Activated CD4-positive, CD25-positive, alpha-beta regulatory T cell treated with anti-CD3 and anti-CD28 coated beads, Interleukin-2, amount 50 U/mL, for 72 hours (primary cell): ENCODE results near the gene RBM10.

Experiments
- DNase-seq: peaks from one replicate; pipeline ENCODE4 v3.0.0; 2021

RBM10 gene

DNA sequence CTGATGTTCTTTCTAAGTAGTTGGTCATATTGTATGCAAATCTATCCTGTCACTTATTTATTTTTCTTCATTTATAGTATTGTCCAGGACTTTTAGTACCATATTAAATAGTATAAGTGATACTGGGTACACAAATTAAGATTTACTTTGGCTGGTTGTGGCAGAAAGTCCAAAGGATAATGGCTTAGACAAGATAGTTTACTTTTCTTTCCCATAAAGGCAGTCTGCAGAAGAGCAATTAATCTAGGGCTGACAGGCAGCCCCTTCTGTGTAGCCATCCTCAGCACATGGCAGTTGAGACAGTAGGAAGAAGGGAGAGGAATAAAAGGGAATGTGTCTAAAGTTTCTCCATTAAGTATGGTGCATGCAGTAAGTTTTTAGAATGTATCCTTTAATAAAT, 6.4 kb downstream of the RBM10 start:
- DNase-seq = no peak

DNA sequence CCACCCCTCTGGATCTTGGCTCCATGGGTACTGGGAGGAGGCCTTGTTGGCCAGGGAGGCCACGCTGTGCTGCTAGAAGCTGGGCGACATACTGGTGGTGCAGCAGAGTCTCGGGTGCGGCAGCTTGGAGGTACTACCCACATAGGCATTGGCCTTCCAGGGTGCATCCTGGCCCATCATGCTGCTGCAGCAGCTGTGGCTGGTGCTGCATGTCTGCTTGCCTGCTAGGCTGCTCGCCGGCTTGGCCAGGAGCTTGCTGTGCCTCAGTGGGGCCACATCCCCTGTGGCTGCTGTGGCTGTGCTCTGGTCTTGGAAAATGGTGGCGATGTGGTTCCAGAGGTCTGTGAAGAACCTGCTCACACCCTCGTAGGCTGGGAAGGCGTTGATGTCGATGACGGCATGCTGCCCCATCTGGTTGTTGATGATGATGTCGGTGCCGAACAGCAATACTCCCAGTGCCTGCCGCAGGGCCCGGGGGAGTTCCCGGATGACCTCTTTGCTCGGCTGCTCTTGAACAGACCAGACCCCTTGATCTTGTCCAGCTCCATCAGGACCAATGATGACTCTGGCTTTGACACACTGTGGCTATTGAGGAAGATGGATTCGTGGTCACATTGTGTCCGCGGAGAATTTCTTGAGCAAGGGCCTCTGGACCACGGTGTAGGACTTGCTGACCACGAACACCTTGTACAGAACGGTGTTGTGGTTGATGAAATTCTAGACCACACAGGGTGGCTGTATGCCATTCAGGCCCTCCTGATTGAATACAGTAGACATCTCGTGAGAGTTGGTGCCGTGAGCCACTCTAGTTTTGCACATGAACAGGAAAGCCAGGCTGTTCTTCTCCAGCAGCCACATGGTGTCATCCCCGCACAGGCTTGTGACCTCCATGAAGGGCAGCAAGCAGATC, 11.8 kb downstream of the RBM10 start:
- DNase-seq = no peak

DNA sequence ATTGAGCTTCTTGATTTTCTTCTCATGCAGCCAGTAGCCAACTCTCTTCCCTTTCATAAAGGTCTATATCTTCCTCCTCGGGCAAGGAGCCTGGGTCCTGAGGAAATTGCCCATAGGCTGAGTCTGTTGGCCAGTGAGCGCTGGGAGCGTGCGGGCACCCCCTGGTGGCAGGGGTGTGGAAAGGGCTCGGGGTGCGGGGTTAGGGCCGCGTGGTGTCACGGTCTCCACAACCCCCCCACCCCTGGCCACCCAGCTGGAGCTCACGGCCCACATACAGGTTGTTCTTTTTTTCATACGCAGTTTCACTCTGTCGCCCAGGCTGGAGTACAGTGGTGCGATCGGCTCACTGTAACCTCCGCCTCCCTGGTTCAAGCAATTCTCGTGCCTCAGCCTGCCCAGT, 13.1 kb downstream of the RBM10 start:
- DNase-seq = no peak

DNA sequence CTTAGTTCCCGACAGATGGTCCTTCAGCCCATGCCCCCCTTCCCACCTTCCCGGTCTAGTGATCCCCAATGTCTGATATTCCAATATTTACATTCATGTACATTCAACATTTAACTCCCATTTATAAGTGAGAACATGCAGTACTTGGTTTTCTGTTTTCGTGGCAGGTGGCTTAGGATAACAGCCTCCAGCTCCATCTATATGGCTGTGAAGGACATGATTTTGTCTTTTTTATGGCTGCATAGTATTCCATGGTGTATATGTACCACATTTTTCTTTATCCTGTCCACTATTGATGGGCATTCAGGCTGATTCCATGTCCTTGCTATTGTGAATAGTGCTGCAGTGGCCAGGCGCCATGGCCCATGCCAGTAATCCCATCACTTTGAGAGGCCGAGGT, 13.8 kb downstream of the RBM10 start:
- no peak for DNase-seq

DNA sequence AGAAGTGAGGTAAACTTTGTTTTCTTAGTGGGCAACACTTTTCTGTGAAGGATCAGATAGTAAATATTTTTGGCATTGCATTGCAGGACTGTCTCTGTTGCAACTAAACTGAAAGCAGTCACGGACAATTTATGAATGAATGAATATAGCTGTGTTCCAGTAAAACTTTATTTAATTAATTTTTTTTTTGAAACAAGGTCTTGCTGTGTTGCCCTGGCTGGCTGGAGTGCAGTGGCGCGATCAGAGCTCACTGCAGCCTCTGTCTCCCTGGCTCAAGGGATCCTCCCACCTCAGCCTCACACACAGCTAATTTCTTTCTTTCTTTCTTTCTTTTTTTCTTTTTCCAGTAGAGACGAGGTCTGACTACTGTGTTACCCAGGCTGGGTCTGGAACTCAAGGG, 15.8 kb downstream of the RBM10 start:
- no peak for DNase-seq

DNA sequence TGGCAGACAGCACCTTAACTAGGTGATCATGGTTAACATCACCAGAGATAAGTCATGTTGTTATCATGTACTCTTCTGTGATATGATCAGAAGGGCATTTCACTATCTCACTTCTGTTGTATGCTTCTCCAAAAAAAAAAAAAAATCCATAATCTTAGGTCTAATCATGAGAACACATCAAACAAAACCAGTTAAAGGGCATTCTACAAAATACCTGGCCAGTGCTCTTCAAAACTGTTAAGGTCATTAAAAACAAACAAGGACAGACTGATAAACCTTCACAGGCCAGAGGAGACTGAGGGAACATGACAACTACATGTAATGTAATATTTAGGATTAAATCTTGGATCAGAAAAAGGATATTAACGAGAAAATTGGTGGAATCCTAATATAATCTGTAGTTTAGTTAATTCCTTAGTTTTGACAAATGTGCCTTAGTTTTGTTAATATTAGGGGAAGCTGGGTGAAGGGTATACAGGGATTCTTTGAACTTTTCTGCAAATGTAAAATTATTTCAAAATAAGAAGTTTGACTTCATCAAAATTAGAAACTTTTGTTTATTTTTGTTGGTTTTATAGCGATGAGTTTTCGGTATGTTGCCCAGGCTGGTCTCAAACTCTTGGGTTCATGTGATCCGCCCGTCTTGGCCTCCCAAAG, 18.0 kb downstream of the RBM10 start:
- no peak for DNase-seq

DNA sequence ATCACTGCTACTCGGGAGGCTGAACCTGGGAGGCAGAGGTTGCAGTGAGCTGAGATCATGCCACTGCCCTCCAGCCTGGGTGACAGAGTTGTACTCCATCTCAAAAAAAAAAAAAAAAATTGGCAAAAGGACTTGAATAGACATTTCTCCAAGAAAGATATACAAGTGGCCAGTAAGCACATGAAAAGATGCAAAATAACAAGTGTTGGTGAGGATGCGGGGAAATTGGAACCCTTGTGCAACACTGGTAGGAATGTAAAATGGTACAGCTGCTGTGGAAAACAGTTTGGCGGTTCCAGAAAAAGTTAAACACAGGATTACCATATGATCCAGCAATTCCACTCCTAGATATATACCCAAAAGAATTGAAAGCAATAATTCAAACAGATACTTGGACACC, 19.4 kb downstream of the RBM10 start:
- DNase-seq = no peak

DNA sequence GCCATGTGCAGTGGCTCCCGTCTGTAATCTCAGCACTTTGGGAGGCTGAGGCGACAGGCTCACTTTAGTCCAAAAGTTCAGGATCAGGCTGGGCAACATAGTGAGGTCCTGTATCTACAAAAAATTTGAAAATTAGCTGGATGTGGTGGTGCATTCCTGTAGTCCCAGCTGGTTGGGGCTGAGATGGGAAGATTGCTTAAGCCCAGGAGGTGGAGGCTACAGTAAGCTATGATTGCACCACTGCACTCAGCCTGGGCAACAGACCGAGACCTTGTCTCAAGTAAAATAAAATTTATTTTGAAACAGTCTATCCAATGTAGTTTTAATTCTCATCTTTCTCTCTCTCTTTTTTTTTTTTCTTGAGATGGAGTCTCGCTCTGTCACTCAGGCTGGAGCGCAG, 21.1 kb downstream of the RBM10 start:
- DNase-seq = no peak

DNA sequence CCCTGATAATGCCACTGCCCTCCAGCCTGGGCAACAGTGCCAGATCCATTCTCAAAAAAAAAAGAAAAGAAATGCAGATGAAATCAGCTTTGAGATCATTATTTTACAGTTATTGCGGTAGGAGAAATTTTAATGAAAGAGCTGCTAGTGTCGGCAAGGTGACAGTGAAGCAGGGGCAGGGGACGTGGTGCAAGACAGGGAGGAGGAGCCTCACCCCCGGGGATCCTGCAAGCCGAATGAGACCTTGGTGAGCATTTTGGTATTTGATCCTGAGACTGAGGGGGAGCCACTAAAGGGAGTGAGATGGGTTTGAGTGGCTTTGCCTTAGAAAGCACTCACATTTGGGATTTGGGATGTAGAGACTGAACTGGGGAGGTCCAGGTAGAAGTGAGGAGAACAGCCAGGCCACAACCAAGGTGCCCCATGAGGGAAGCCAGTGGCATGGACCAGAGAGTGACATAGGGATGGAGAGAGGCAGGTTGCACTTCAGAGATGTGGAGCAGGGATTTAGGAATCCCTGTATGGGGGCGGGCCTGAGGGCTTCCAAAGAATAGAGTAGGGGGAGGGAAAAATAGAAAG, 23.6 kb downstream of the RBM10 start:
- no peak for DNase-seq

DNA sequence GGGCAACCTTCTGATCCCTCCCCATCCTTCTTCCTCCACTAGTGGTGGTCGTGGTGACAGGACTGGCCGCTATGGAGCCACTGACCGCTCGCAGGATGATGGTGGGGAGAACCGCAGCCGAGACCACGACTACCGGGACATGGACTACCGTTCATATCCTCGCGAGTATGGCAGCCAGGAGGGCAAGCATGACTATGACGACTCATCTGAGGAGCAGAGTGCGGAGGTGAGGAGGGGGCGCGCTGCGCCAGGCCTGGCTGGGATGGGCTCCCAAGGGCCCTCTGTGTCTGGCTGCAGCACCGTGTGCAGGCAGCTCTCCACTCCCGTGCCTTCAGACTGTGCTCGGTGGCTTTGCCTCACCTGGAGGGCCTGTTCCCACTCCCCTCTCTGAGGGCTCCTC, 24.3 kb downstream of the RBM10 start:
- no peak for DNase-seq

DNA sequence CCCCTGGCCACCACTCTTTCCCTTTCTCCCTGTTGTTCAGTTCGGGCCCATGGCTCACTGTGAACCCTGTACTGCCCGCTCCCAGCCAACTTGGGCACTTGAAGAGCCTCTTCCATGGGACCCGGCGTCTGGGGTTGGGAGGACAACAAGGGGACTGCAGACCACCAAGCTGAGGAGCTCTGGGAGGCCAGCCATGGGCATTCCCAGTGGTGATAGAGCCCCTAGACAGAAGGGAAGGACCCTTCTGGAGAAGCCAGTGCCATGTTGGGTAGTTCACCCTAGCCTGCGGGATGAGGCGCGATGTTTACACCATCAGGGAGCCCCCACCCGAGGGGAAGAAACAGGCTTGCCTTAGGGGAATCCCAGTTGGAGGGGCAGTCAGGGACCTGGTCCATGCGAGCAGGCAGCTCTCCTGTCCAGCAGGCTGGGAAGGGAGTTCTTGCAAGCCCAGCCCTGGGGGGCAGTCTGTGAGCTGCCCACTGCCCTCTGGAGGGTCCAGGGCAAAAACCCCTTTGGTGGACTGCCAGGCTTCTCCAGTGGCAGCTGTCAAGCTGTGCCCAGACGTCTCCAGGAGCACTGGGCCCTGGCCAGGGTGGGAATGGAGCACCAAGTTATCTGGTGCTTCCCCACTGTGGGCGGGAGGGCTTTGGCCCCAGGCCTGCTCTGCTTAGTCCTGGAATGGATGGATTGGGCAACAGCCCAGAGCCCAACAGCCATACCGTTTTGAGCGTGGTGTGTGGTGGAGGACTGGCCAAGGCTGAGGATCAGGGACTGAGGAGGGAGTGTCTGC, 24.9 kb downstream of the RBM10 start:
- peak; percentile 25 for DNase-seq

DNA sequence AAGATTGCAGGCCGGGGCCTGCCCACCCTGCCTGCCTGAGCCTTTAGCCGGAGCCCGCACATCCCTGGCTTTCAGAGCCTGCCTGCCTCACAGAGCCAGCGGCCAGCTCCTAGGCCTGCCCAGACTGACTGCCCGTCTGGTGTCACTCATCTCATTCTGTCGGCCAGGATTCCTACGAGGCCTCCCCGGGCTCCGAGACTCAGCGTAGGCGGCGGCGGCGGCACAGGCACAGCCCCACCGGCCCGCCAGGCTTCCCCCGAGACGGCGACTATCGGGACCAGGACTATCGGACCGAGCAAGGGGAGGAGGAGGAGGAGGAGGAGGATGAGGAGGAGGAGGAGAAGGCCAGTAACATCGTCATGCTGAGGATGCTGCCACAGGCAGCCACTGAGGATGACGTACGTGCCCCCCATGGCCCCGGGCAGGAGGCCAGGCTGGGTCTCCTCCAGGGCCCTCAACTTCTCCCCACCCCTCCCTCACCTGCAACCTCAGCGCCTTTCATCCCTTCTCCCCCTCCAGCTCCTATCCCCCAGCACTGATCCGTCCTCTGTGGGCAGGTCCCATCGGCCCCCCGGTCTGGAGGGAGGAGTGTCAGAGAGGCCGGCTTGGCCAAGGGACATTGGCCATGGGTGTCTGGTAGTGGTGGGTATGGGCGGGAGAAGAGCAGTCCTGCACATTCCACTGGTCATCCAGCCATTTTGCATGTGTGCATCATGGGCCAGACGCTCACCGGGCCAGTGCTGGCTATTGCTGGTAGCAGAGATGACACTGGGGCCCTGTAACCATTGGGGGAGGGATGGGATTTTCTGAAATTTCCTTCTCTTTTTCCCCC, 26.1 kb downstream of the RBM10 start:
- DNase-seq = peak; percentile 27

DNA sequence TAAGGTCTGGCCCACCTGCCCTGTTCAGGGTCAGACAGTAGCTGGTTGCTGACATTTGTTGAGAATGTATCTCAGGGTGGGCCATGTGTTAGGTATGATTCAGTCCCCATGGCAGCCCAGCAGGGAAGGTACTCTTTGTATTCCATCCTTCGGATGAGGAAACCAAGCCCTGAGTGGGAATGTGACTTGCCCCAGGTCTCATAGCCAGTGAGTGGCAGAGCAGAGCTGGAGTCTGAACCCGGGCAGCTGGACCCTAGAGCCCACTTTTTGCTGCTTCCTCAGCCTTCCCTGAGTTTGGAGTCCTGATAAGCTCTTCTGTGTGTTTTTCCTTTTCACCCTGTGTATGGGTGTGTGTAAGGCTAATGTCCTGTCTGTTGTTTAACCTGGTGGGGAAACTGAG, 27.0 kb downstream of the RBM10 start:
- DNase-seq = no peak

DNA sequence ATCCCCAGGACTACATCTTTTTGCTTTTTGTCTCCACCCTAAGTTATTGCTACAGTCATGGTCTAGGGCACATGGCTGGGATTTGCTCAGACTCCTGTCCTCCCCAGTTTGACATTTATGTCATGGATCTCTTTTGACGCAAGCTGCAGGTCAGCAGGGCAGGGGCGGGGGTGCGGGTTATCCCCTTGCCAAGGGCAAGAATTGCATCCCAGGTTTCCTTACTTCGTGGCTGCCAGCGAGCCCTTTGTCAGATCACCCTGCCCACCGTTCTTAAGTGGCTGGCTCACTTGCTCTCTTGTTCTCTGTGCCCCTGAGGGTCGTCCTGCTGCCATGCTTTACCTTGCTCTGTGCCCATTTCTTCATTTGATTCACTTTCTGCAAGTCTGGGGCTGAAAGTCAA, 27.5 kb downstream of the RBM10 start:
- no peak for DNase-seq

DNA sequence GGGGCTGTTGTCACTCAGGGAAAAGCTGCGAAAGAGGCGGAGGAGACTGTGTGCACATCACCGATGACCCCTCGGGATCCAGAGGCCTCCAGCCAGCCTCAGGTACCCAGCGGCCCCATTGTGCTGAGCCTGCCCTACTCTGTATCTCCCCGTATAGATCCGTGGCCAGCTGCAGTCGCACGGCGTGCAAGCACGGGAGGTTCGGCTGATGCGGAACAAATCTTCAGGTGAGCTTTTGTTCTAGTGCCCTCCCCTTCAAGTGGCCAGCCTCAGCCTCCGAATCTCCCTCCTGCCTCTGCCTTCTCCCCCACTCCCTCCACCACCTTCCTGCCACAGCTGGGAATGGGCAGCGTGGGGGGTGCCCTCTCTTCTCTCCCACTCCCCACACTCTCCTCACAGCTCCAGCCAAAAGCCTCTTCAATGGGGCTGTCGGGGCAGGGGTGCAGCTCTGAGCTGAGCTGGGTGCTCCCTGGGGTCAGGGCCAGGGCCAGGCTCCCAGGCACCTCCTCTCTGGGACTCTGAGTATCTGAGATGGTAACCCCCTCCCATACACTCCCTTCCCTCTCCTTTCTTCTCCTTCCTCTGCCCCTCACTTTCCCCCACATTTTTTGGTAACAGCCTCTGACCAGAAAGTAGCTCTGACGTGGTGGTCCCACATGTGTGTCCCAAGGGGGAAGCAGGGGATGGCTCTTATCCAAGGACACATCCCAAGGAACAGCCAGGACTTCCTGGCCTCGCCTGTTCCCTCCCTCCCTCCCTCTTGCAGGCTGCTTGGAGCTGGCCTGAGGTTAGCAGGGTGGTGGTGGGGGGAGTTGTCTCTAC, 28.2 kb downstream of the RBM10 start:
- peak; percentile 23 for DNase-seq

DNA sequence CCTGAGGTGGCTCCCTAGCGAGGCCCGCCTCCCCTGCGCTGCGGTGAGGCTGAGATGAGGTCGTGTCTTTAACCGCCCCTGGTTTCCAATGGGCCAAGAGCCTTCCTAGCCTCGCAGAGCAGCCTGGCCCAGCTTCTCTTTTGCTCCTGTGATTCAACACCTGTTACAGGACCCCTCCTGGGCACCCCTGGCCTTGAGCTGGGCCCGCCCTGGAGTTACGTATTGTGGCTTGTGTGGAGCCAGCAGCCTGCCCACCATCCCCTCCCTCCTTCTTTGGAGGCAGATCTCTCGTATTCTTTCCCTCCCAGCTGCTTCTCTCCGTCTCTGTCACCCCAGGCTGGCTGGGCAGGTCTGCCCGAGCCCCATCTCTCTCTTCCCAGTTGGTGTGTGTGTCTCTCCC, 29.4 kb downstream of the RBM10 start:
- no peak for DNase-seq

DNA sequence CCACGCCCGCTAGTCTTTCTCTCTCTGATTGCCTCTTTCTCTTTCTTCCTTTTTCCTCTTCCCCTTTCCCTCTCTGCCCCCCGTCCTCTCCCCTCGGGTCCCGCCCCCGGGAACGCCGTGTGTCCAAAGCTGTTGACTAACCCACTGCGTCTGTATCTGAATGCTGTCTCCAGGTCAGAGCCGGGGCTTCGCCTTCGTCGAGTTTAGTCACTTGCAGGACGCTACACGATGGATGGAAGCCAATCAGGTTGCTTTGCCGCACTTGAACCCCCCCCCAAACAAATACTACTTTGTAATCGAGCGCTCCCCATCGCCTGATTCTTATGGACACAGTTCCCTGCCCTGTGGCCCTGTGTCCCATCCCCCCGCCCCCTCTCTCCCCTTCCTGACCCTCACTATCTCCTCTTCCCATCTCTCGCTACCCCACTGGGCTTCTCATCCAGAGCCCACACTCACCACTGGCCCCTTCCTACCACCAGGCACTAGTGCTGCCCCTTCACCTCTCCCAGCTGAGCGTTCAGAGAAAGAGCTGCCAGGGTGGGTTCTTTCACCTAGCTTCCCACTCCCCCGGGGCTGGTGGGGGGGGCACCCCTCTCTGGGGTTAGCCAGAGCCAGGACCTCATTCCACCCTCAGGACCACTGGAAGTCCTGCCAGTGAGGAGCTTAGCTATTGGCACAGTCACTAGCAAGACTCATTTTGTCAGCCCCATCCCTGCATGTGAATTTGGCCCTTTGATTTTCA, 30.0 kb downstream of the RBM10 start:
- no peak for DNase-seq

DNA sequence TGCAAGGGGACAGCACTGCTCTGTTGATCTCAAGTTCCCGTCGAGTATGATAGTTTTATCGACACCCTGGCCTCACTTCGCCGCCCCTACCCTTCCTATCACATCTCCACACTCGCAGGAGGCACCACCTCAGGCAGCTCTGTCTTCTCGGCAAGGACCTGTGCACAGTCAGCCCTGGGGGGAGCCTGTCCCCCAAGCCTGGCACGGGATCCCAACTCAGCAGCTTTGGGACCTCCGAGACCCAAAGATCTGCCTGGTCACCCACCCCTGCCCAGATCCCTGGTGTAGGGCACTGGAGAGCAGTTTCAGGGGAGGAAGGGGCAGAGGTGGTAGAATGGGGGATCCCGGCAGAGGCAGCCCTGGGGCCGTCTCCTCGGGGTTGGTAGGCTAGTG, 30.6 kb downstream of the RBM10 start:
- DNase-seq = no peak

DNA sequence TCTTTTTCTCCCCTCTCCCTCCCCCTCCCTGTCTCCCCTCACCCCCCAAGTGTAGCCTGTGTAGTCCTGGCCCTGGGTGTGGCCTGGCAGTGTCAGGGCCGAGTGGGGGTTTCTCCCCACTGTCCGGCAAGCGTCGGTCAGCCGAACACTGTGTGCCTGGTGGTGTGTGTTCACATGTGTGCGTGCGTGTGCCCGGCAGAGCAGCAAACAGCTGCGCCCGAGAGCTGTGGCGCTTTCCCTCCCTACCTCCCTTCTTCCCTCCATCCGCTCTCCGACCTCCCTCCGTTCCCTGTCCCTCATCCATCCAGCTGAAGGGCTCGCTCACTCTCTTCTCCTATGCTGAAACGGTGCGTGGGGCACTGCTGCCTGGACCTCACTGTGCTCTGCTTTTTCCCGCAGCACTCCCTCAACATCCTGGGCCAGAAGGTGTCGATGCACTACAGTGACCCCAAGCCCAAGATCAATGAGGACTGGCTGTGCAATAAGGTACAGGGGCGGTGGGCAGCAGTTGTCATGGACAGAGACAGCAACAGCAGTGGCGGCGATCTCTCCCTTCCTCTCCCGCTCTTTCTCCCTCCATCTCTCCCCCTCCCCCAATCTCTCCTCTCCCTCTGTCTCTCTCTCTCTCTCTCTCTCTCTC, 31.2 kb downstream of the RBM10 start:
- peak; percentile 24 for DNase-seq

DNA sequence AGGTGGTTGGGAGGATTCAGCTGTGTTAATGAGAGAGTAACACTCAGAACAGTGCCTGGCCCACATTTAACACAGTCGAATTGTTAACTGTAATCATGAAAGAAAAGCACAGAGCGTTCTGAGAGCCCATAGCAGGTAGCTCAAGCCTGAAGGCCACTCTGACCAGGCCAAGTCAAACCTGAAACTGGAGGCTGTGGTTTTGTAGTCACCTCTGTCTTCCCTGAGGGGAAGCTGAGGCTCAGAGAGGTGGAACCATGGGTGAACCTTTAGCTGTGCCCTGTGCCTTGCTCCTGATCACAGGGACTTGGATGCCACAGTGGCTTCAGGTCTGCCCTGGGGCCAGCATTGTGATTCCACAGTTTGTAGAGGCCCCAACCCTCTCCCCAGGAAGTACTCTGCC, 32.1 kb downstream of the RBM10 start:
- DNase-seq = no peak
